Brain microvascular endothelial cell (primary cell): ENCODE data around the gene EFNB2.

Source experiments
- DNase-seq: peaks from one replicate; pipeline ENCODE4 v3.0.0-alpha.2; 2020
- H3K27ac ChIP-seq: fragments of 250-450 bp; sonication (Bioruptor Pico); 2 replicates; pipeline ENCODE4 v1.5.1; 2020; ENCODE audit warnings: mild to moderate bottlenecking, moderate library complexity
- H3K27me3 ChIP-seq: fragments of 250-450 bp; sonication (Bioruptor Pico); replicated peaks from 2 replicates; pipeline ENCODE4 v1.5.1; 2020; ENCODE audit warnings: mild to moderate bottlenecking
- H3K36me3 ChIP-seq: fragments of 250-450 bp; sonication (Bioruptor Pico); replicated peaks from 2 replicates; pipeline ENCODE4 v1.5.1; 2020; ENCODE audit warnings: mild to moderate bottlenecking
- H3K4me3 ChIP-seq: 2 replicates; pipeline ENCODE4 v1.5.1; 2011; ENCODE audit warnings: low read depth, mild to moderate bottlenecking, control low read depth, low read length, moderate library complexity
- in situ Hi-C: cut with HindIII; loops from 2 replicates; pipeline ENCODE4 v1.10.0; 2017; ENCODE audit warnings: low sequenced_read_pairs, low pct_ligation_motif_present
- TF ChIP-seq, protein P1 (sequence below): IDR thresholded peaks from 2 replicates; pipeline ENCODE4 v1.5.1; 2011; ENCODE audit warnings: low read depth, mild to moderate bottlenecking, moderate library complexity, low read length, control low read depth, inconsistent platforms; ENCODE audit errors: missing control alignments

Gene EFNB2

DNA sequence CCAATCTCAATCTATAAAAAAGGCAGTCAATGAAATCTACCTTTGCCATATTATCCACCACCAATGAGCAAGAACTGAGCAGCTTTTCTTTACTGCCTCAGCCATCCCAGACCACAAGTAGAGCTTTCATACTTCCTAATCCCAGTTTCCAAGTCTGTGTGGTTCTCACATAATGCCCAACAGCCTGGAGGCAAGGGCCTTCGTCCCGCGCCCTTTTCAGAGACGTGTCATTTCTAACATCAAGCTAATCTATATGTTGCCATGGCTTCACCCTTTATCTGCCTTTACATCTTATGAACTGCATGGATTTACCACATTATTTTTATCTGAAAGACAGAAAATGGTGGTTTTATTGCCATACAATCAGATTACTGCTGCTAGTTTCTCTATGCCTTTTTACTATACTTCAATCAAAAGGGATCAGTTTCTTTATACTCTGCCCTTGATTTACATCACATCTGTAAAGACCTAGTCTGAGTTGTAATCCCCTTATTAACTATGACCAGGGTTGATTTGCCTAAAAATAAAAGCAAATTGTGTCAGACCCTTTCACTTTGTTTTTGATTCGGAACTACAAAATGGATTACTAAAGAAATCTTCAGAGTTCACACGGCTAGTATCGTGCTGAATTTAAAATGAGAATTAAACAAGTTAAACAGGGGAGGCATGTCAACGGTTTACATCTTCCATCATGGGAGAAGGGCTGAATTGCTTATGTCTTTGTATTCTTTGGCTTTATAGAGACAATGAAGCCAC is 5.9 kb downstream of the EFNB2 start:
- TF ChIP-seq, protein P1, sequence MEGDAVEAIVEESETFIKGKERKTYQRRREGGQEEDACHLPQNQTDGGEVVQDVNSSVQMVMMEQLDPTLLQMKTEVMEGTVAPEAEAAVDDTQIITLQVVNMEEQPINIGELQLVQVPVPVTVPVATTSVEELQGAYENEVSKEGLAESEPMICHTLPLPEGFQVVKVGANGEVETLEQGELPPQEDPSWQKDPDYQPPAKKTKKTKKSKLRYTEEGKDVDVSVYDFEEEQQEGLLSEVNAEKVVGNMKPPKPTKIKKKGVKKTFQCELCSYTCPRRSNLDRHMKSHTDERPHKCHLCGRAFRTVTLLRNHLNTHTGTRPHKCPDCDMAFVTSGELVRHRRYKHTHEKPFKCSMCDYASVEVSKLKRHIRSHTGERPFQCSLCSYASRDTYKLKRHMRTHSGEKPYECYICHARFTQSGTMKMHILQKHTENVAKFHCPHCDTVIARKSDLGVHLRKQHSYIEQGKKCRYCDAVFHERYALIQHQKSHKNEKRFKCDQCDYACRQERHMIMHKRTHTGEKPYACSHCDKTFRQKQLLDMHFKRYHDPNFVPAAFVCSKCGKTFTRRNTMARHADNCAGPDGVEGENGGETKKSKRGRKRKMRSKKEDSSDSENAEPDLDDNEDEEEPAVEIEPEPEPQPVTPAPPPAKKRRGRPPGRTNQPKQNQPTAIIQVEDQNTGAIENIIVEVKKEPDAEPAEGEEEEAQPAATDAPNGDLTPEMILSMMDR, result no peak
- no peak overlapping the region for H3K27ac ChIP-seq
- no peak for DNase-seq

DNA sequence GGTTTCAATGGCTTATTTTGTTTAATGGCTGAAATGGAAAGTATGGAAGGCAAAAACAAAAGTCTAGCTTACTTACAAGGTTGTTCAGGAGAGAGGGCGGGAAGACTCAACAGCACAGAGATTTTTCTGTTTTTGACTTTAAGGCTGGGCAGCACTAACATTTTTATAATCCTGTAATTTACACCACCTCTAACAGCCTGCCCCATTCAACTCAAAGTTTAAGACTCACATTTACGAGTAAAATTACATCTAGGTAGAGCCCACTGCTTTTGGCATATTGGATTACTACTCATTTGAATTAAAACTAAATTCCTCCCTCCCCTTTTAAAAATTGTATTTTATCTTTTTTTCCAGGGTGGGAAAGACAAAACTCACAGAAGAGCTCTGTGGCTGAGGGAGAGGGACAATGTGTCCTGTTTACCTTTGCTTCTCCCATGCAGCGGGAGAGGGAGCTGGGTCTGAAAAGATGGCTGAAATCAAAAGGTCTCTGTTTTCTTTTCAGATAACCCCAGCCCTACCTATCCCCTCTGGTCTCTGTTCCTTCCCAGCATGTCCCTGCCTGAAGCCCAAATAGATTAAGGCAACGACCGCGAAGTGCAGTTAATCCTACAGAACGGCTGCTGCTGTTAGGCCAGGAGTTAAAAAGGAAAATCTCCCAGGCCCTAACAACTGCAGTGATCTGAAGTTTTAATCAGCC is 6.6 kb downstream of the EFNB2 start:
- in situ Hi-C loops, result no loop called here

More for the DNA sequence above, 5.9 kb downstream of the EFNB2 start:
- H3K27me3 ChIP-seq, result no peaks in the 10 kb centered on the region
- no peaks in the 10 kb centered on the region for H3K36me3 ChIP-seq
- no peak overlapping the region for H3K4me3 ChIP-seq
- in situ Hi-C loops, result no loop called here

GRCh38 chr13:106527826-106528225 is 7.6 kb downstream of the EFNB2 start:
- no peaks in the 10 kb centered on the region for H3K36me3 ChIP-seq
- no peaks in the 10 kb centered on the region for H3K27me3 ChIP-seq
- no peak for DNase-seq
- no peak overlapping the region for H3K27ac ChIP-seq
- TF ChIP-seq, protein P1, result no peak
- H3K4me3 ChIP-seq, result no peak overlapping the region
- in situ Hi-C loops, result no loop called here

More for the DNA sequence above, 6.6 kb downstream of the EFNB2 start:
- TF ChIP-seq, protein P1, result no peak
- no peak for DNase-seq
- Histone ChIP-seq H3K27ac (no peak overlapping the region), H3K36me3 (no peaks in the 10 kb centered on the region), H3K4me3 (no peak overlapping the region), H3K27me3 (no peaks in the 10 kb centered on the region)

DNA sequence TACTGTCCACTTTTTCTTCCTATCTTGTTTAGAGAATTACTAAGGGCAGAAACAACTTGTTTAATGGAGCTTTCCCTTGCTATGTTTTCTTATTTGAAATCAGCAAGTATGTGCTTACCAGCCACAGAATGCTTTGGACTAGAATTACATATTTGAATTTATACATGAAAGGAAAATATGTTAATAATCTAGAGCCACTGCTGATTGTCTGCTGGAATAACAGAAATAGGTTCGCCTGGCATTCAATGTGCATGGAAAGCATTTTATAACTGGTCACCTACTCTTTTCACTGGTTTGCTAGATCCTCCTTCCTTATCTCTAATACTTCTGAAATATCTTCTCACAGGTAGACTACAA is 8.0 kb downstream of the EFNB2 start:
- DNase-seq, result no peak
- in situ Hi-C loops, result no loop called here
- Histone ChIP-seq H3K36me3 (no peaks in the 10 kb centered on the region), H3K27ac (no peak overlapping the region), H3K4me3 (no peak overlapping the region), H3K27me3 (no peaks in the 10 kb centered on the region)
- TF ChIP-seq, protein P1, result no peak

GRCh38 chr13:106526738-106527444 is 8.6 kb downstream of the EFNB2 start:
- DNase-seq, result no peak
- TF ChIP-seq, protein P1, result no peak
- no peaks in the 10 kb centered on the region for H3K27me3 ChIP-seq
- no peaks in the 10 kb centered on the region for H3K36me3 ChIP-seq
- H3K4me3 ChIP-seq, result no peak overlapping the region
- in situ Hi-C loops, result no loop called here
- no peak overlapping the region for H3K27ac ChIP-seq
